IMR-90 (cell line): ENCODE results near the gene DISC1. TPM values are rescaled to one million over a fixed set of nuclear protein-coding genes. Genes with fewer than 3 reads are reported as not detected.

Source experiments
- ATAC-seq: fragments of 200-7000 bp; cut with Tn5 transposase; 2 replicates; pipeline ENCODE4 v1.9.1; 2020; ENCODE audit warnings: low read depth, mild to moderate bottlenecking, moderate library complexity
- BruUV-seq: library from RNA; stranded (reverse); fragments of 400-500 nt; replicated peaks from 2 replicates; lab custom pipeline; 2021; lab: Mats Ljungman, UMichigan
- CTCF ChIA-PET: fragments of 300-600 bp; formaldehyde crosslinking; extraction: SDS; loops from one replicate; lab custom pipeline; 2021; ENCODE audit warnings: antibody characterized with exemption; lab: Yijun Ruan, JAX
- POLR2A ChIA-PET: fragments of 300-600 bp; sonication (Branson Sonifier 250); formaldehyde crosslinking; loops from one replicate; lab custom pipeline; 2022; ENCODE audit warnings: antibody characterized with exemption; ENCODE audit not compliant: unreplicated experiment; lab: Charles Lee
- DNase-seq: peaks from one replicate; pipeline ENCODE4 v3.0.0; 2013
- H2AFZ ChIP-seq: replicated peaks from 2 replicates; pipeline ENCODE3; 2013; ENCODE audit warnings: low read length, mild to moderate bottlenecking; ENCODE audit not compliant: poor library complexity
- H2AK5ac ChIP-seq: 2 replicates; pipeline ENCODE4 v1.6.1; 2013; ENCODE audit warnings: low read depth, low read length, inconsistent platforms
- H2AK9ac ChIP-seq: replicated peaks from 2 replicates; pipeline ENCODE3; 2013; ENCODE audit warnings: mild to moderate bottlenecking, low read depth, low read length, moderate library complexity; ENCODE audit not compliant: poor library complexity
- H2BK120ac ChIP-seq: 2 replicates; pipeline ENCODE4 v1.6.1; 2013; ENCODE audit warnings: low read depth, low read length, inconsistent platforms
- H2BK15ac ChIP-seq: 3 replicates; pipeline ENCODE4 v1.6.1; 2013; ENCODE audit warnings: low read depth, low read length, inconsistent platforms
- H2BK20ac ChIP-seq: 2 replicates; pipeline ENCODE4 v1.6.1; 2013; ENCODE audit warnings: low read depth, mild to moderate bottlenecking, inconsistent platforms, low read length, moderate library complexity
- H2BK5ac ChIP-seq: 2 replicates; pipeline ENCODE4 v1.6.1; 2013; ENCODE audit warnings: mild to moderate bottlenecking, low read depth, low read length, inconsistent platforms; ENCODE audit not compliant: poor library complexity, severe bottlenecking
- H3K14ac ChIP-seq: replicated peaks from 2 replicates; pipeline ENCODE4 v1.6.1; 2013; ENCODE audit warnings: low read depth, low read length, inconsistent platforms
- H3K18ac ChIP-seq: 2 replicates; pipeline ENCODE4 v1.6.1; 2013; ENCODE audit warnings: low read depth, low read length, control low read depth
- H3K23ac ChIP-seq: 2 replicates; pipeline ENCODE4 v1.6.1; 2013; ENCODE audit warnings: low read depth, low read length, inconsistent platforms
- H3K27ac ChIP-seq: 2 replicates; pipeline ENCODE4 v1.5.1; 2013; ENCODE audit warnings: mild to moderate bottlenecking, control low read depth, low read length; ENCODE audit not compliant: insufficient read depth
- H3K27me3 ChIP-seq: 2 replicates; pipeline ENCODE4 v1.6.1; 2013; ENCODE audit warnings: low read length; ENCODE audit not compliant: control insufficient read depth, insufficient read depth
- H3K36me3 ChIP-seq: 2 replicates; pipeline ENCODE4 v1.6.1; 2013; ENCODE audit warnings: low read length, mixed read lengths; ENCODE audit not compliant: control insufficient read depth, insufficient read depth
- H3K4ac ChIP-seq: 2 replicates; pipeline ENCODE4 v1.6.1; 2013; ENCODE audit warnings: low read depth, low read length, inconsistent platforms
- H3K4me1 ChIP-seq: 2 replicates; pipeline ENCODE4 v1.6.1; 2013; ENCODE audit warnings: low read length, mixed read lengths; ENCODE audit not compliant: control insufficient read depth, insufficient read depth
- H3K4me2 ChIP-seq: 2 replicates; pipeline ENCODE4 v1.6.1; 2013; ENCODE audit warnings: low read depth, mild to moderate bottlenecking, control low read depth, low read length, moderate library complexity
- H3K4me3 ChIP-seq: 2 replicates; pipeline ENCODE4 v1.5.1; 2013; ENCODE audit warnings: low read depth, mild to moderate bottlenecking, control low read depth, low read length, moderate library complexity; ENCODE audit not compliant: insufficient read depth
- H3K56ac ChIP-seq: 2 replicates; pipeline ENCODE4 v1.6.1; 2013; ENCODE audit warnings: low read length, inconsistent platforms; ENCODE audit not compliant: insufficient read depth; ENCODE audit errors: extremely low read depth
- H3K79me1 ChIP-seq, 2 experiments: 2 replicates each; pipeline ENCODE4 v1.6.1; 2013; ENCODE audit warnings: low read length in 2 of 2, inconsistent platforms in 1 of 2, low read depth in 1 of 2
- H3K9ac ChIP-seq: 2 replicates; pipeline ENCODE4 v1.6.1; 2013; ENCODE audit warnings: low read depth, low read length, control low read depth
- H3K9me1 ChIP-seq: 2 replicates; pipeline ENCODE4 v1.6.1; 2013; ENCODE audit warnings: low read length, inconsistent platforms; ENCODE audit not compliant: insufficient read depth
- H3K9me3 ChIP-seq: 2 replicates; pipeline ENCODE4 v1.6.1; 2013; ENCODE audit warnings: low read length; ENCODE audit not compliant: control insufficient read depth, insufficient read depth
- H4K20me1 ChIP-seq: 2 replicates; pipeline ENCODE4 v1.6.1; 2013; ENCODE audit warnings: low read length, inconsistent platforms; ENCODE audit not compliant: insufficient read depth
- H4K5ac ChIP-seq: 2 replicates; pipeline ENCODE4 v1.6.1; 2013; ENCODE audit warnings: mild to moderate bottlenecking, low read depth, low read length, control low read depth
- H4K8ac ChIP-seq, 2 experiments: 2 replicates each; pipeline ENCODE4 v1.6.1; 2013; ENCODE audit warnings: low read depth in 2 of 2, low read length in 2 of 2, control low read depth in 1 of 2, inconsistent platforms in 1 of 2
- H4K91ac ChIP-seq: 2 replicates; pipeline ENCODE4 v1.6.1; 2013; ENCODE audit warnings: low read depth, low read length, inconsistent platforms; ENCODE audit not compliant: insufficient read depth
- BHLHE40 ChIP-seq: fragments of 150-350 bp; IDR thresholded peaks from 2 replicates; pipeline ENCODE4 v1.6.1; 2016; ENCODE audit warnings: mild to moderate bottlenecking, low read depth, low read length
- MAFK ChIP-seq: IDR thresholded peaks from 2 replicates; pipeline ENCODE4 v1.6.1; 2012; ENCODE audit warnings: low read depth, low read length, improper control_type of control experiment
- WGBS, 2 experiments: methylation state at CpG; one replicate each; pipeline versions ENCODE4 v1.1.5 to v1.1.7; 2013; ENCODE audit warnings: missing lambda C conversion rate in 2 of 2; ENCODE audit not compliant: insufficient read length in 1 of 2; ENCODE audit errors: extremely low coverage in 2 of 2; 5-methylcytosine and 5-hydroxymethylcytosine counted together
- dilution Hi-C: fragments of 300-500 bp; cut with HindIII; formaldehyde crosslinking; loops from one replicate; pipeline ENCODE4 v1.14.3; 2018; ENCODE audit warnings: low sequenced_read_pairs; ENCODE audit not compliant: unreplicated experiment
- in situ Hi-C: fragments of 300-500 bp; cut with MboI; formaldehyde crosslinking; loops from 3 replicates; pipeline ENCODE4 v1.14.3; 2019; ENCODE audit warnings: low sequenced_read_pairs, inconsistent platforms, mixed read lengths
- intact Hi-C: fragments of 100-400 bp; cut with micrococcal nuclease; formaldehyde crosslinking; loops from 2 replicates; pipeline ENCODE4 v1.10.0; 2022
- polyA plus RNA-seq, 3 experiments: library from polyadenylated mRNA; depleted of rRNA; stranded (reverse); fragments of >200 nt; gene quantifications; 2 replicates each; pipeline ENCODE4 v1.2.3, GENCODE V29; 2012; ENCODE audit warnings: low replicate concordance in 1 of 3
- total RNA-seq: library from RNA; depleted of rRNA; stranded (reverse); fragments of >200 nt; gene quantifications from 2 replicates; pipeline ENCODE4 v1.2.3, GENCODE V29; 2012
- TF ChIP-seq, protein P1 (sequence below): fragments of 150-350 bp; IDR thresholded peaks from 2 replicates; pipeline ENCODE4 v1.6.1; 2016; ENCODE audit warnings: low read depth, mild to moderate bottlenecking, low read length, moderate library complexity, borderline replicate concordance

DISC1 gene
- total and polyA plus RNA-seq, 2 of the 4 experiments (the other 2 are of a cell fraction) = 2.2 to 7.0 TPM

DNA sequence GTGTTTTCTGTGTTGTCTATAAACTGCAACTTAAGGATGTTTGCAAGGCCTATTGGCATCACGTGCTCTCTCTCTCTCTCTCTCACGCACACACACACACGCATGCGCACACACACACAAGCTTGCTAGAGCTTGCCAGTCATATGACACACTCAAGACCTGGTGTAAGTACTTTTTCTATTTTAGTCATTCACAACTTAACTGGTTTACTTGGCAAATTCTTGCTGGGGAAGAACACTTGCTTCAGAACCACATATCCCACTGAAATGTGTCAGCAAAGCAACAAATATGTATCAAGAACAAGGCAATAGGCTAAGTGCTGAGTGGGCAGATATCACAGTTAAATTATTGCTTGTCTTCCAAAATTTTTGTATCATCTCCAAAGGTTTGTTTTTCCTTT, 107.8 kb downstream of the DISC1 start:
- H3K4ac ChIP-seq = no peak overlapping the region
- no peak overlapping the region for H3K27ac ChIP-seq
- DNase-seq (peak; percentile 2), ATAC-seq (no peak)
- no peaks in the 10 kb centered on the region for H3K4me1 ChIP-seq
- no CpG with 5 or more reads among the region's 4 CpGs for WGBS, 2 experiments
- no peak overlapping the region for H3K56ac ChIP-seq
- no peak overlapping the region for H2AK5ac ChIP-seq
- in situ Hi-C loops (no loop called here), intact Hi-C loops (no loop called here), dilution Hi-C loops (no loop called here)
- no peak overlapping the region for H3K18ac ChIP-seq
- H2BK20ac ChIP-seq = no peak overlapping the region
- no peak overlapping the region for H2BK5ac ChIP-seq
- no peak overlapping the region for H3K4me3 ChIP-seq
- no peak overlapping the region for H2AK9ac ChIP-seq
- no peaks in the 10 kb centered on the region for H3K36me3 ChIP-seq
- no peak overlapping the region for H3K23ac ChIP-seq
- no peak overlapping the region for H4K91ac ChIP-seq
- no TSS peak for BruUV-seq
- no peaks in the 10 kb centered on the region for H3K27me3 ChIP-seq
- no peak overlapping the region for H4K5ac ChIP-seq
- H2BK120ac ChIP-seq = no peak overlapping the region
- peak; percentile 83 for TF ChIP-seq MAFK
- TF ChIP-seq, protein P1, sequence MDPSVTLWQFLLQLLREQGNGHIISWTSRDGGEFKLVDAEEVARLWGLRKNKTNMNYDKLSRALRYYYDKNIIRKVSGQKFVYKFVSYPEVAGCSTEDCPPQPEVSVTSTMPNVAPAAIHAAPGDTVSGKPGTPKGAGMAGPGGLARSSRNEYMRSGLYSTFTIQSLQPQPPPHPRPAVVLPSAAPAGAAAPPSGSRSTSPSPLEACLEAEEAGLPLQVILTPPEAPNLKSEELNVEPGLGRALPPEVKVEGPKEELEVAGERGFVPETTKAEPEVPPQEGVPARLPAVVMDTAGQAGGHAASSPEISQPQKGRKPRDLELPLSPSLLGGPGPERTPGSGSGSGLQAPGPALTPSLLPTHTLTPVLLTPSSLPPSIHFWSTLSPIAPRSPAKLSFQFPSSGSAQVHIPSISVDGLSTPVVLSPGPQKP = no peak
- TF ChIP-seq BHLHE40 = no peak
- H3K9me1 ChIP-seq = no peaks in the 10 kb centered on the region
- ChIA-PET CTCF (interaction anchor here (0.8 to 1.0 kb wide), 2 partner anchors 16 to 22 kb away, joined by 3 read pairs; no protein-coding TSS in a partner anchor), POLR2A (no interaction called here)
- no peaks in the 10 kb centered on the region for H3K9me3 ChIP-seq
- no peak overlapping the region for H4K8ac ChIP-seq
- H3K4me2 ChIP-seq = no peak overlapping the region
- H3K14ac ChIP-seq = no peak overlapping the region
- H3K79me1 ChIP-seq = peaks cover 0 to 5% of the 10 kb centered on the region in 2 experiments; a peak in 3 of 4 replicates
- no peak overlapping the region for H2BK15ac ChIP-seq
- no peak overlapping the region for H2AFZ ChIP-seq
- H4K20me1 ChIP-seq = no peaks in the 10 kb centered on the region
- no peak overlapping the region for H3K9ac ChIP-seq
